ENCODE results near the gene PGGHG. TPM values are rescaled to one million over a fixed set of nuclear protein-coding genes. Genes with fewer than 3 reads are reported as not detected.
"Not testable (repeated sequence)": the region's sequence is repeated elsewhere in the genome, so short reads cannot be mapped to it uniquely, and the experiment has no call there.

The PGGHG gene
- total RNA-seq, 4 donors from 2014 or later: 10.9 to 53.6 (median 19.8) TPM

DNA sequence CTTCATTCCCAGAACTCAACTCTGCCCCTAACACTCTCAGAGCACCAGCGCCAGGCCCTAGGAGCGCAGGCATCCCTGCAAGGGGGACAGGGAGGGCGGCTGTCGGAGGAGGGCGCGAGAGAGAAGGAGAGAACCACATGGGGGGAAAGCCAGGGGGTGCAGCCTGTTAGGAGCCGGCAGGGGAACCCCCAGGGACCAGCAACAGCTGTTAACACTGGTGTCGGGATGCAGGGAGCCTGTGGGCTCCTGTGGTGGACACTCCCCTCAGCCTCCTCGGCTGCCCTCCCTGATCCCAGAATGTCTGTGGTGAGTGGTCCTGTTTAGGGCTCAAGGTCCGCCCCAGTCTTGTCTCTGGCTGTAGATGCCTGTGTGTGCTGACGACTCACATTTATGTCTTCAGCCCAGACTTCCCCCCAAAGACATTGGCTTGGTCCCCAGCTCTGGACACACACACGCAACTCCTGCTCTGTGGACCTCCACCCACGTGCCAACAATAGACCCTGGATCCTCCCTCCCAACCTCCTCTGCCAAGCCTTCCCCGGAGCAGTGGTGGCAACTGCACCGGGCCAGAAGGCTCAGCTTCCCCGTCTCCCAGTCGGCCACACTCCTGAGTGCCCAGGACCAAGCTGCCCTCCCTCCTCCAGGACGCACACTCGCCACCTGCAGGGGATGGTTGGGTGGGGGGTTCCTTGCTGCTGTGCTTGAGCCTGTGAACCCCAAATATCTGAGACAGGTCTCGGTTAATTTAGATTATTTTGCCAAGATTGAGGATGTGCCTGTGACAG lies 11.2 kb downstream of the PGGHG start:
- ATAC-seq (ENCODE audit: low FRiP score) (no peak), DNase-seq (ENCODE audit: low spot score) (no peak)
- TF ChIP-seq, protein P1, sequence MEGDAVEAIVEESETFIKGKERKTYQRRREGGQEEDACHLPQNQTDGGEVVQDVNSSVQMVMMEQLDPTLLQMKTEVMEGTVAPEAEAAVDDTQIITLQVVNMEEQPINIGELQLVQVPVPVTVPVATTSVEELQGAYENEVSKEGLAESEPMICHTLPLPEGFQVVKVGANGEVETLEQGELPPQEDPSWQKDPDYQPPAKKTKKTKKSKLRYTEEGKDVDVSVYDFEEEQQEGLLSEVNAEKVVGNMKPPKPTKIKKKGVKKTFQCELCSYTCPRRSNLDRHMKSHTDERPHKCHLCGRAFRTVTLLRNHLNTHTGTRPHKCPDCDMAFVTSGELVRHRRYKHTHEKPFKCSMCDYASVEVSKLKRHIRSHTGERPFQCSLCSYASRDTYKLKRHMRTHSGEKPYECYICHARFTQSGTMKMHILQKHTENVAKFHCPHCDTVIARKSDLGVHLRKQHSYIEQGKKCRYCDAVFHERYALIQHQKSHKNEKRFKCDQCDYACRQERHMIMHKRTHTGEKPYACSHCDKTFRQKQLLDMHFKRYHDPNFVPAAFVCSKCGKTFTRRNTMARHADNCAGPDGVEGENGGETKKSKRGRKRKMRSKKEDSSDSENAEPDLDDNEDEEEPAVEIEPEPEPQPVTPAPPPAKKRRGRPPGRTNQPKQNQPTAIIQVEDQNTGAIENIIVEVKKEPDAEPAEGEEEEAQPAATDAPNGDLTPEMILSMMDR (IDR thresholded peaks at IDR 0.05): no peak

DNA sequence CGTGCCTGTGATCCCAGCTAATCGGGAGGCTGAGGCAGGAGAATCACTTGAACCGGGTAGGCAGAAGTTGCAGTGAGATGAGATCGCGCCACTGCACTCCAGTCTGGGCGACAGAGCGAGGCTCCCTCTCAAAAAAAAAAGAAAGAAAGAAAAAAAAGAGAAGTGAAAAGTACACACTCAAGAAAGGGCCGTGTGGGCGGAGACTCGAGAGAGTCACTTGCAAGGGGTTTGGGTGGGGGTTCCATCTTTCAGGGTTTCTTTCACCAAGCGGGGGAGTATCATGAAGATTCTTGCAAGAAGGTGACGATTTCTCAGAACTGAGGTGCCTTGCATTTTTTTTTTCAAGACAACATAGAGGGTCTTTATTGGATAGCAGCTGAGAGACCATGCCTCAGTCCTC lies 14.4 kb downstream of the PGGHG start:
- DNase-seq (ENCODE audit: low spot score) (no peak), ATAC-seq (ENCODE audit: low FRiP score) (no peak)
- TF ChIP-seq, protein P1 (IDR thresholded peaks at IDR 0.05): no peak

DNA sequence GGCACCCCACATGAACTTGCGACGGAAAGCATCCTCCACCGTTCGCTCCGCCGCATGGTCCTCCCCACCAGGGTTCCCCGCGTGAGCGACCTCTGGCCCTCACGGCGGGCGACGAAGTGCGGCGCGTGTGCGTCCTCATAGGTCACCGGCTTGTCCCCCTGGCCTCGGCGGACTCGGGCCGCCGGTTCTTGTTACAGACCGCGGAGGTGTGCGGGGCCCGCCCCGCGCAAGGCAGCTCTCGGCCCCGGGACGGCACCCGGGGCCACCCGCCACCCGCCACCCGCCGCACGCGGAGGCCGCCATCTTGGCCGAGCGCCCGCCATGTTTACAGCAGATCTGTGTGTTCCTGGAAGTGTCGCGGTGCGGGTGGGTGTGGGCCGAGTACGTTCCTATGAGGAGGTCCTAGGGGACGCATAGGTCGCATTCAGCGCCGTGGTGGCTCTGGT lies 15.2 kb downstream of the PGGHG start:
- TF ChIP-seq, protein P1 (IDR thresholded peaks at IDR 0.05): no peak
- DNase-seq (ENCODE audit: low spot score) (no peak), ATAC-seq (ENCODE audit: low FRiP score) (no peak)

DNA sequence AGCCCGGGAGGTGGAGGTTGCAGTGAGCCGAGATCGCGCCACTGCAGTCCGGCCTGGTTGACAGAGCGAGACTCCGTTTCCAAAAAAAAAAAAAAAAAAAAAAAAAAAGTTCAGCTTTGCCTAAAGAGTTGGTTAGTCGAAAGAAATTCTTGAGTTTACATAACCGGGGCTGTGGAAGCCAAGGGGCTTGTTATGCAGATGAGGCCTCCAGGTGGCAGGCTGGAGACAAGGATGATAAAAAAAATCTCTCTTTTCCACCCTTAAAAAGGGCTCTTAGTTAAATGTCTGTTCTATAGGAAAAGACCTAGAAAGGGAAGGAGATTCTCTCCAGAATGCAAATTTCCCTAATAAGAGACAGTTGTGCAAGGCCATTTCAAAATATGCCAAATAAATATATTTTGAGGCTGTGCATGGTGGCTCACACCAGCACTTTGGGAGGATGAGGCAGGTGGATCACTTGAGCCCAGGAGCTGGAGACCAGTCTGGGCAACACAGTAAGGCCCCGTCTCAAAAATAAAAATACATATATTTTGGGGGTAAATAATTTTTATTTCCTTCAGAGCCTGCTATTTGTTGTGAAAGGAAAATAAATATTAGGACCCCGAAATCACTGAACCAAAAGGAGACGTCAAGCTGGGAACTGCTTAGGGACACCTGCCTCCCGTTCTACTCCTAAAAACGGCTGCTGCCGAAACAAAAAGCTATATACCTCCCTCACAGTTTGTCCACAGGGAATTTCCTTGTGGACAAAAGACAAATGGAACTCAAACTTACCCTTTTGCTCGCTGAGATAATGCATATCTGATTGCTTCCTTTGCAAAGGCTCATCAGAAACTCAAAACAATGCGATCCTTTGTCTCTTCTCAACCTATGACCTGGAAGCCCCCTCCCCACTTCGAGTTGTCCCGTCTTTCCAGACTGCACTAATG lies 16.3 kb downstream of the PGGHG start:
- peak; percentile 37 for ATAC-seq (ENCODE audit: low FRiP score)
- peak; percentile 67 for DNase-seq (ENCODE audit: low spot score)
- TF ChIP-seq, protein P1 (IDR thresholded peaks at IDR 0.05): no peak

DNA sequence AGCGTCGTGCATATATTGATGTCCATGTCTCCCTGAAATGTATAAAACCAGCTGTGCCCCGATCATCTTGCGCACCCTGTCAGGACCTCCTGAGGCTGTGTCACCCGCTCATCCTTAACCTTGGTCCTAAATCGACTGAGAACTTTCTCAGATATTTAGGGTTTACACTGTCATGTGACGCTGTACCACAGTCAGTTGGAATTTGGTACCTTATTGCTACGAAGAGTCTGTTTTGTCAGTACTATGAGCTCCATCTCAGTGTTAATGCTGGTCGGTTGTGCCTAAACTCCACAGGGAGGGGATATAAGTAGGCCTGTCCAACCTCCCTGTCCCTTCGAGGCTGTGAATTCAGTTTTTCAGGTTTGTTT lies 16.9 kb downstream of the PGGHG start:
- ATAC-seq (ENCODE audit: low FRiP score): no peak
- TF ChIP-seq, protein P1 (IDR thresholded peaks at IDR 0.05): no peak
- DNase-seq (ENCODE audit: low spot score): no peak

DNA sequence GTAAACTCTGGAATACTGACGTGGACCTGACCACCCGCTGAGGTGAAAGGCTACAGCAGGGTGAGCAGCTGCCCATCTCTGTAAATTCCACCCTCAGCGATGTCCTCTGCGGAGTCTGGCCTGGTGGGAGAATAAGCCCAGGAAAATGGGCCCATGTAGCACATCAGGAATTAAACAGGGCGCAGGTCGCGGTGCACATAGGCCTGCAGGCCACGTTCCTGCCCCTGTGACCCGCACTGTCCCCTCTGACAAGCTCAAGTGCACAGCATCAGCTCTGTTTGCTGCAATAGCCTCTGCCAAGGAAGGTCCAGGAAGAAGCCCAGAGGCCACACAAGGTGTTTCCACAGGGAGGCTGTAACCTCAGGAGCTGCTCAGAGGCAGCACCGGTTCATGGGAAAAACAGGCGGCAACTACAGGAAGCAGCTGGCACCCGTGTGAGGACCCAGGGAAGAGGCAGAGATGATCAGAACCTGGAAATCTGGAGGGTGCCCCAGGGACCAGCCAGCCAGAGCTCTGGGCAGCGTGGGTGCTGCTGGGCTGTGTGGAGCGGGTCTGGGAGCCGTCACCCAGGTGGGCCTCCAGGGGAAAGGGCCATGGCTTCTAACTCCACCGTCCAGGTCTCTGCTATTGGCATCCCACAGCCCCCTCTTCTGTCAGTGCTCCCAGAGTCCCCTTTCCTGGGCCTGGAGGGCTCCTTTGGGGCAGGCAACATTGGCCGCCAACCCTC lies 17.9 kb downstream of the PGGHG start:
- ATAC-seq (ENCODE audit: low FRiP score) (no peak), DNase-seq (ENCODE audit: low spot score) (no peak)
- TF ChIP-seq, protein P1 (IDR thresholded peaks at IDR 0.05): no peak

DNA sequence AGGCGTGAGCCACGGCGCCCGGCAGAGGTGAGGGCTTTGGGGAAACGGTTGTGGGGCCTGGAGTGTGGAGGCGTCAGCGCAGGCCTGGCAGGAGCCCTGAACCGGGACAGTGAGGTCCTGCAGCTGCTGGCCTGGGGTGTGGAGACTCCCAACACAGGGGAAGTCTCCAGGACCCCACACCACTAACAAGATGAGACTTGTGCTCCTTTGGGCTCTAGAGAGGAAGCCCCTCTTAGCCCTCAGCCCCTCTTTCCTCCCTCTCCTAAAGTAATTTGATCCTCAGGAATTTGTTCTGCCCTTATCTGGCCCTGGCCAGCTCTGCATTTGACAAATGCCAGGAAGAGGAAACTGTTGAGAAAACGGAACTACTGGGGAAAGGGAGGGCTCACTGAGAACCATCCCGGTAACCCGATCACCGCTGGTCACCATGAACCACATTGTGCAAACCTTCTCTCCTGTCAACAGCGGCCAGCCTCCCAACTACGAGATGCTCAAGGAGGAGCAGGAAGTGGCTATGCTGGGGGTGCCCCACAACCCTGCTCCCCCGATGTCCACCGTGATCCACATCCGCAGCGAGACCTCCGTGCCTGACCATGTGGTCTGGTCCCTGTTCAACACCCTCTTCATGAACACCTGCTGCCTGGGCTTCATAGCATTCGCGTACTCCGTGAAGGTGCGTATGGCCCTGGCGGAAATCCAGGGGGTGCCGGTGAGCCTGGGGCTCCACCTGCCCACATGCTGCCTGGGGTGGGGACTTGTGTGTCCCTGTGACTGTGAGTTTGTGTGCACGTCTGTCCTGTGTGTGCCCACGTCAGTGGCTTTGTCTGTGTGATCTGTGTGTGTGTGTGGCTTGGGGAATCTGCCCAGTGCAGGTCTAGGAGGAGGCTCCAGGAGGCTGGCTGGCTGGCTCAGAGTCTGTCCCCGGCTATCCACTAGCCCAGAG lies 19.1 kb downstream of the PGGHG start, which contains the start of gene IFITM2:
Gene IFITM2 (plus strand): TSS at position 51 of the 943 bp plus-strand sequence. CDS start 377 bp downstream, at position 428.
- ATAC-seq (ENCODE audit: low FRiP score): peak; percentile 59
- not testable (repeated sequence) for DNase-seq (ENCODE audit: low spot score)

DNA sequence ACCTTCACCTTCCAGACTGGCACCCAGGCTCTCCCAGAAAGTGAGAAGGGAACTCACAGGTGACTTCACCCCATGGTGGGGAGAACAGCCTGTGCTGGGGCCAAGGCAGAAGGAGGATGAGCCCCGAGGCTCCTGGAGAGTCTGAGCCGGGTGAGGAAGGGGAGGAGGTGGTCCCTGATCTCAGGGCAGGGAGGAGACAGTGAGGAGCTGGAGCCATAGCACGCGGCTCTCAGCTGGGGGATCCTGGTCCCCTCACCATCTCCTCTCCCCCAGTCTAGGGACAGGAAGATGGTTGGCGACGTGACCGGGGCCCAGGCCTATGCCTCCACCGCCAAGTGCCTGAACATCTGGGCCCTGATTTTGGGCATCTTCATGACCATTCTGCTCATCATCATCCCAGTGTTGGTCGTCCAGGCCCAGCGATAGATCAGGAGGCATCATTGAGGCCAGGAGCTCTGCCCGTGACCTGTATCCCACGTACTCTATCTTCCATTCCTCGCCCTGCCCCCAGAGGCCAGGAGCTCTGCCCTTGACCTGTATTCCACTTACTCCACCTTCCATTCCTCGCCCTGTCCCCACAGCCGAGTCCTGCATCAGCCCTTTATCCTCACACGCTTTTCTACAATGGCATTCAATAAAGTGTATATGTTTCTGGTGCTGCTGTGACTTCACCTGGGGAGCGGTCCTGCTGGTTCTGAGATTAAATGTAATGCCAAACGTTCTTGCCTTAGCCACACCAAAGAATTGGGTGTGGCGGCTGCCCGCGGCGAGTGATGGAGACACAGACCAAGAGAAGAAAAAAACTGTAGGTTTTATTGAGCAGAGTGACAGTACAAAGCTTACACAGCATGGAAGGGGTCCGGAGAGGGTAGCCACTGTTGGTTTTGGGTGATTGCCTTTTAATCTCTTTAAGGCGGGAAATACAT lies 20.1 kb downstream of the PGGHG start:
- DNase-seq (ENCODE audit: low spot score); ATAC-seq (ENCODE audit: low FRiP score): not testable (repeated sequence)
